Dermis blood vessel endothelial cell (primary cell): Measurements from ENCODE around the gene RAX2. TPM values are rescaled to one million over a fixed set of nuclear protein-coding genes. Genes with fewer than 3 reads are reported as not detected.
"Not testable (repeated sequence)": the region's sequence is repeated elsewhere in the genome, so short reads cannot be mapped to it uniquely, and the experiment has no call there.

ENCODE experiments used
- DNase-seq: peaks from one replicate; pipeline ENCODE4 v3.0.0; 2010
- total RNA-seq: library from RNA; depleted of rRNA; stranded (reverse); fragments of >200 nt; gene quantifications from 2 replicates; pipeline ENCODE4 v1.2.3, GENCODE V29; 2014

Gene RAX2
- total RNA-seq, 1 donor from 2014 or later = not detected

DNA sequence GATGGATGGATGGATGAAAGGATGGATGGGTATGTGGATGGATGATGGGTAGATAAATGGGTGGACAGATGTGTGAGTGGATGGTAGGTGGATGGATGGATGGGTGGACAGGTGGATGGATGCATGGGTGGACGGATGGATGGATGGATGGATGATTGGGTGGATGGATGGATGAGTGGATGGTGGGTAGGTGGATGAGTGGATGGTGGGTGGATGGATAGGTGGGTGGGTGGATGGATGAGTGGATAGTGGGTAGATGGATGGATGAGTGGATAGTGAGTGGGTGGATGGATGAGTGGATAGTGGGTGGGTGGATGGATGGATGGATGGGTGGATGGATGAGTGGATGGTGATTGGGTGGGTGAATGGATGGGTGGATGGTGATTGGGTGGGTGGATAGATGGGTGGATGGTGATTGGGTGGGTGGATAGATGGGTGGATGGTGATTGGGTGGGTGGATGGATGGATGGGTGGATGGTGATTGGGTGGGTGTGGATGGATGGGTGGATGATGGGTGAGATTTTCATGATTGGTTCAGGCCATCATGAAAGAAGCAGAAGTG is 4.5 kb upstream of the RAX2 start:
- DNase-seq = no peak

DNA sequence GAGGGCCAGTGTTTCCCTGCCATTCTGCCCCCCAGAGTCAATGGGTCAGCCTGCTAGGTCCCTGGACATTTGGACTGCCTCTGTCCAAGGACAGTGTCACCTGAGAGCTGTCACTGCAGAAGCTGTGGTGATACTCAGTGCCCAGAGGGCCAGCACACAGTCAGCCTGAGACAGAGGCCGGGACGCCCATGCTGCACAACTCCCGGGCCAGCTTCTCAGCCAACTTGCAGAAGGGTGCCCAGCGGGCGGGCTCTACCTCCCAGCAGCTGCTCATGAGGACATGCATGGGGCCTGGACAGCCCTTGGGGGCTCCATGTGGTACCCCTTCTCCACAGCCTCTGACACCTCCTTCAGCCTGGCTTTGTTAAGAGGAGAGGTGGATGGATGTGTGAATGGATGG is 3.8 kb upstream of the RAX2 start:
- no peak for DNase-seq

DNA sequence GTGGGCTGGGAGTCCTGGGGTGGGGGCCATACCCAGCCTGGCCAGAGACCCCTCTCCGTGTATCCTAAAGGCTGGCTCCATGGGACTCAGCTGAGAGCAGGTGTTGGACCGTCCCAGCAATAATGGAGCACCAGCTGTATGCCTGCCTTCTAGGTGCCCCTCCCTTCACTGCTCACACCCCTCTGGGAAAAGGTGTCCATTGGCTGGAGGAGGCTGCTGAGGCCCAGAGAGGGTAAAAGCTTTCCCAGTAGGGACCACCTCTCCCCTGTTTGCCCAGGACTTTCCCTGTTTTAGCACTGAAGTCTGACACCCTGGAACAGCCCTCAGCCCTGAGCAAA is 3.3 kb upstream of the RAX2 start:
- DNase-seq = no peak

DNA sequence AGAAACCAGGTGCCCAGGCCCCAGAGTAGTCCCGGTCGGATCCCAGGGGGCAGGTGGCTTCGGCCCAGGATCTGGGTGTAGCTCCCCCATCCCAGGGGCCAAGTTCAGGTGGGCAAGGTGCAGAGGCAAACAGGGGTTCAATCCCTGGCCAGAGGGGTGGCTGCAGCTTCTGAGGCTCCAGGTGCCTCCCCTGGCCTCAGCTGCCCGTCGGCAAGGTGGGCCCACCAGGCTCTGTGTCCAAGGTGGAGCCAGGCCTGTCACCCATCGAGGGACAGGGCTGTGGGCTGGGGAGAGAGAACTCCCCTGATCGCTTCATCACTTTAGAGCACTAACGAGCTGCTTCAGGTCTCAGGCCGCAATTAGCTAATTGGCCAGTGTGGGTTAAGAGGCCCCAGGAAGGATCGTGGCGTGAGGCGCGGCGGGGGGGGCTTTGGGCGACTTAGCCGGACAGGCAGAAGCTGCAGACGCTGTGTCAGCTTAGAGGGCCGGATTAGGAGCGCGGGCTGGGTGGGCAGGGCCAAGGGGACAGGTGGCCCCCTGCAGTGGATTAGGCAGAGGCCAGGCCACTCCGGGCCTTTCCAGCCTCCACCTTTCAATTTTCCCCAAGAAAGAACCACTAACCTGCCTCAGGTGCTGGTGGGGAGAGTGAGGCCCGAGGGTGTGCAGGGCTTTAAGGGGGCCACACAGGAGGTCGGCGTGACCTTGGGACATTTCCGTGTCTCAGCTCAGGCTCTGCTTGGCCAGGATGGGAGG is 2.8 kb upstream of the RAX2 start:
- DNase-seq = no peak

DNA sequence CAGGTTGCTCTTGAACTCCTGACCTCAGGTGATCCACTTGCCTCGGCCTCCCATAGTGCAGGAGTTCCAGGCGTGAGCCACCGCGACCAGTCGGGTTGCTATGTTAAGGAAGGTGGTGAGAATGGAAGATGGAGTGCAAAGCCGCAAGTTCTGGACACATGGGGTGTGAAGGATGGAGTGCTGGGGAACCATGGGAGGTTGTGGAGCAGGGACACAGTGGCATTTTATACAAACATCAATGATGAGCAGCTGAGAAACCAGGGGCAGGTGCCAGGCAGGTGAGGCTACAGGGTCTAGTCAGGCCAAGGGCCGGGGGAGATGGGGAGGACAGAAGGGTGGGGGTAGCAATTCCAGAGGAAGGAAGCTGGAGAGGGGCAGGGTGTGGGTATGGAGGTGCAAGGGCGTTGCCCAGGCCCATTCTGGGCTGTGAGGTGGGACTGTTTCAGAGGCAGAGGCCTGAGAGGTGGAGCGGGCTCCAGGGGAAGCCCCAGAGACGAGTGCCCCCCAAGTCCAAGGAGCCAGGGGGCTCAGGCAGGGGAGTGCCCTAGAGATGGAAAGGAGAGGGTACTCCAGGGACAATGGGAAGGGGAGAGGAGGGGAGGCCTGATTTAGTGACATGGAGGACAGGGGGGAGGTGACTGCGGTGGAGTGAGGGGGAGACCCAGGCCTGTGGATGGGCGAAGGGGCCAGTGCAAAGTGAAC is 1.9 kb upstream of the RAX2 start:
- no peak for DNase-seq

DNA sequence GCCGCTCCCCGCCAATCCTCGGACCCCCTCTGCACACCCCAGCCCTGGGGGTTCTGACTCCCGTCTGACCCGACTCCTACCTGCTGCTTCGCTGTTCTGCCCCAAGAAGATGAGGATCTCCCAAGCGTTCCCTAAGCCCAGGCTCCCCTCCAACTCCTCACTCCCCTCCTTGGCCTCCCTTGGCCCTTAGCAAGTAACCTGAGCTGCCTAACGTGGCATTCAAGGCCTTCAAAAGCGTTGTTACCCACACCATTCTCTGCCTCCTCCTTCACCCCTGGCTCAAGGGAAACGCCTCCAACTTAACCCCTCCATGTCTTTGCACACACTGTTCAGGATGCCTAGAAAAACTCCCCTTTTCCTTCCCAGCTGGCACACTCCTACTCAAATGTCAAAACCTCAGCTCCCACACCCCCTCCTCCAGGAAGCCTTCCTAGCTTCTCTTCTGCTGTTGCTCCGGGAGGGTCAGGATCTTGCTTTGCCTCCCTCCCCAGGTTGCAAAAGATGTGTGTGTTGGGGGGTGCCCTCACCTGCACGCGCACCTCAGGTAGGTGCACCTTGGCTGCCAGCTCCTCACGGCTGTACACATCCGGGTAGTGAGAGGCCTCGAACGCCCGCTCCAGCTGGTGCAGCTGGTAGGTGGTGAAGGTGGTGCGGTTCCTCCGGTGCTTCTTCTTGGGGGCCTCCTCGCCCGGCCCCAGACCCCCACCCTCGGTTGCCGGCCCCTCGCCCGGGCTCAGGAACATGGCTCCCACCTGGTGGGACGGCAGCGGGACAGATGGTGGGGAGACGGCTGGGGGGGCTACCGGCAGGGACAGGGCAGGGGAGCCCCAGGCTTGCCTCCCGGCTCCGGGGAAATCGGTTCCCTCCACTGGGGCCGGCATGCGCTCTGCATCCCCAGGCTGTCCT is 775 bp downstream of the RAX2 start:
- no peak for DNase-seq

DNA sequence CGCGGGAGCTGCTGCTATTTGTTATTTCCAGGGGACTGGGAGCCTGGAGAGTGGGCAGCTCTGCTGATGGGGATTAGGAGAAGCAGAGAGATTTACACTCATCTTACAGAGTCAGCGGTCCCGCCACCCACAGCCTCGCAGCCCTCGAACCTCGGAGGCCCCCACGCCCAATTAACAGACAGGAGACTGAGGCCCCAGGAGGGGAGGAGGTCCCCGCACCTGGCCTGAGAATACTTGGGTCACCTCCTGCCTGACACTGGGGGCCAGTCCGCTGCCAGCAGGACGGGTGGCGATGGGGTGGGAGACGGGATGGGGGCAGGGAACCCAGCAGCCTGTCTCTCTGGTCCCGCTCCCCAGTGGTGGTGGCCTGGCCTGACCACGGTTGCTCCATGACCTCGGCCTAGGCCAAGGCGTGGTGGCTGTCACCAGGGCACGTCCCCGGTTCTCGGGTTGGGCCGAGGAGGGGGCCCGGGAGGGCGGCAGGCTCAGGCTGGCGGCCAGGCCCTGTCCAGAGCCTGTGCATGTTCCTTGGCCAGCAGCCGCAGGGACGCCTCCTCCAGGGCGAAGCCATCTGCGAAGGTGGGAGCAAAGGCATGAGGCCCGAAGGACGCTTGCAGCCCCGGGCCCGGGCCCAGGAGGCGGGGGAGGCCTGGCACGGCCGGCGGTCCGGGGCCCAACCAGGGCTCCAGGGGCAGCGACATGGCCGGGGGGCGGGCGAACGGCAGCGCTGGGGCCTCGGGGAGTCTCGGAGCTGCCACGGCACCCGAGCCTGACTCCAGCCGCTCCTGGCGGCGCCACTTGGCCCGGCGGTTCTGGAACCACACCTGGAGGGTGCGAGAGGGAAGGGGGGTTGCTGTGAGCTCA is 1.7 kb downstream of the RAX2 start:
- no peak for DNase-seq

DNA sequence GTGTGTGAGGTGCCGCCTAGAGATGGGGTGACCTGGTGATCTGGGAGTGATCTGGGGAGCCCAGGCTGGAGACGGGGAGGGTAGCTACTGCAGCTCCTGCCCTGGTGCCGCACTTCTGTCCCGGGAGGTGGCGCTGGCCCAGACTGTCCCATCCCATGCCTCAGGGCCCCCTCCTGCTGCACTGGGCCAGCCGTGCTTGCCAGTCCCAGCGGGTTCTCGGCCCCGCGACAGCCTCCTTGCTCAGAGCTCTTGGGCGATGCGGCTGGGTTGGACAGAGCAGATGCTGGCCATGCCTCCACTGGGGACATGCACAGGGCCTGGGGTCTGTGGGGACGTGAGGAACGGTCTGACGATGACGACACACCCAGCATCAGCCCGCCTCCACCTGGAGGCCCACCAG is 2.5 kb downstream of the RAX2 start:
- no peak for DNase-seq

DNA sequence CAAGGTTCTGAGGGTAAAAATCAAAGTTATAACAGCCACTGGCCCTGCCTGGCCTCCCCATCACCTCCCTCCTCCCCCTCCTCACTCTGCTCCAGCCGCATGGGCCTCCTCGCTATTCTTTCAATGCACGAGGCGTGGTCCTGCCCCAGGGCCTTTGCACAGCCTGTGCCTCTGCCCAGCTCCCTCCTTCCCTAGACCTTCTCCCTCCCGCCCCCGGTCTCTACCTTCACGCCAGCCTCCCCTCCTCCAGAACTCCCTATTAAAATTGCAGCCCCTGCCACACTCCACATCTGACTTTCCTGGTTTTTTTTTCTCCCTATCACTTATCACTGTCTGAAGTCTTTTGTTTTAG is 3.3 kb downstream of the RAX2 start:
- no peak for DNase-seq

DNA sequence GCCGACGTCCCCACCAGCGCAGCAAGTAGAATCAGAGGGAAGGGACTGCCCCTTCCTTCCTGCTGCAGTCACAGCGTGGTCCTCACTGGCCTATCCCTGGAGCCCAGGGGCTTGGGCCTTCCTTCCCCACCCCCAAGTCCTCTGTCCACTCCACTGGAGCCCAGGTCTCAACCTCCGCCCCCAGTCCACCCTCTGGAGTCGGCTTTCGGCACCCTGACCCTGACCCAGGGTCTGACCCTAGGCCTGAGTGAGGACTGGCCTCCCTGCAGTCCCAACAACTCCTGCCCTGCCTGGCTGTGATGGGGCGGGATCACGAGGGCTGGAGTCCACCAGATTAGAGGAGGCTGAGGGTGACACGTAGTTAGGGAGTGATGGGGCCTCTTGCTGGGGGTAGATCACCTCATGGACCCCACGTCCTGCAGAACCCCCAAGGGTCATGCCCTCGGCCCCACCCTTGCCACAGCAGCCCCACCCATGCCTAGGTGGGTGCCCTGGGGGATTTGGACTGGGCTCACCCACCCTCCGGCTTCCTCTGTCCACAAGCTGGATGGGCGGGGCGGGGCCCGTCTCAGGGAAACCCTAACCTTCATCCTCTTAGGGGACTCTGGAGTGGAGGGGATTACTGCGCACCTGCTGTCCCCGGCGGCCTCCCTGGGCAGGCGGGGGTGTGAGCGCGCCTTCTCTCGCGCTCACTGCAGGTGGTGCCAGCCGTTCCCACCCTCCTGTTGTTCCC is 3.8 kb downstream of the RAX2 start:
- DNase-seq = peak; percentile 37

DNA sequence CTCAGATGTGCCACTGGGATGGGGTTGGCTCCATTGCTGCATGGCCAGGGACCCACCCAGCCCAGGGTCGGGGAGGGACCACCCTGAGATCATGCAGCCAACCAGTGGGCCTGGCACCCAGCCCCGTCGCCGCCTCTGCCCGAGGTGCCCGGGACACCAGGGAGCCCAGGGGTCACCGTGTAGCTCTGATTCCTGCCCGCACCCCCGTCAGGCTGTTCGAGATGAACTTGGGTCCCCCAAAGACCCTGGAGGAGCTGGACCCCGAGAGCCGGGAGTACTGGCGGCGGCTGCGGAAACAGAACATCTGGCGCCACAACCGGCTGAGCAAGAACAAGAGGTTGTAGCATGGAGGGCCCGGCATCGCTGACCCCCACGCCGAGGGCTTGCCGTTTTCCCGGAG is 5.0 kb downstream of the RAX2 start:
- DNase-seq = no peak

DNA sequence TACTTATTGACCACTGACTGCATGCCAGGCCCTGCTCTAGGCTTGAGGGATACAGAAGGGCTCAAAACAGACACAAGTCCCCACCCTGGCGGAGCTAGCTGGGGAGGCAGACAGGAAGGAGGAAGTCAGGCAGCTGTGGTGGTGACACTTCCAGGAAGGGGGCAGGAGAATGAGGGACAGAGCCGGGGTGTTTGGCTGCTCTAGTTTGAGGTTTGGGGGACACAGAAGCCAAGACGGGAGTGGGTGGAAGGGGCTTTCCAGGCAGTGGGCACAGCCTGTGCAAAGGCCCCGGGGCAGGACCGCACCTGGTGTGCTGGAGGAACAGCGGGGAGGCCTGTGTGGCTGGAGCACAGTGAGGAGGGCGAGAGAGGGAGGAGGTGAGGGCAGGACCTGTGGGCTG is 5.5 kb downstream of the RAX2 start:
- no peak for DNase-seq

DNA sequence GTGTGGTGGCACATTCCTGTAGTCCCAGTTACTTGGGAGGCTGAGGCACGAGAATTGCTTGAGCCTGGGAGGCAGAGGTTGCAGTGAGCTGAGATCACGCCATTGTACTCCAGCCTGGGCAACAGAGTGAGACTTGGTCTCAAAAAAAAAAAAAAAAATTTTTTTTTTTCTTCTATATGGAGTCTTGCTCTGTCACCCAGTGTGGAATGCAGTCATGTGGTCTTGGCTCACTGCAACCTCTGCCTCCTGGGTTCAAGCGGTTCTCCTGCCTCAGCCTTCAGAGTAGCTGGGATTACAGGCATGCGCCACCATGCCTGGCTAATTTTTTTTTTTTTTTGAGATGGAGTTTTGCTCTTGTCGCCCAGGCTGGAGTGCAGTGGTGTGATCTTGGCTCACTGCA is 6.3 kb downstream of the RAX2 start:
- DNase-seq = not testable (repeated sequence)

DNA sequence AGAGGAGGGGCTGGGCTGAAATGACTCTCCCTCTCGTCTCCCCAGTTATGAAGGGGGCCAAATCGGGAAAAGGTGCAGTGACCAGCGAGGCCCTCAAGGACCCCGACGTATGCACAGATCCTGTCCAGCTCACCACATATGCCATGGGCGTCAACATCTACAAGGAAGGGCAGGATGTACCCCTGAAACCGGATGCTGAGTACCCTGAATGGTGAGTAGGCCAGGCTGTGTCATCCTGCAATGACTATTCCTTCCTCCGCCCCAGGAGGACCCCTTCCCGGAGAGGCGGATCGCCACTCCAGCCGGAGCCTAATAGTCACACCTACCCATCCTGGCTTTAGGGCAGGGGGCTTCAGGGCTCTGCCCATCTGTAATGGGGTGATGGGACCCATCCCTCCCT is 6.9 kb downstream of the RAX2 start:
- DNase-seq = peak; percentile 47

DNA sequence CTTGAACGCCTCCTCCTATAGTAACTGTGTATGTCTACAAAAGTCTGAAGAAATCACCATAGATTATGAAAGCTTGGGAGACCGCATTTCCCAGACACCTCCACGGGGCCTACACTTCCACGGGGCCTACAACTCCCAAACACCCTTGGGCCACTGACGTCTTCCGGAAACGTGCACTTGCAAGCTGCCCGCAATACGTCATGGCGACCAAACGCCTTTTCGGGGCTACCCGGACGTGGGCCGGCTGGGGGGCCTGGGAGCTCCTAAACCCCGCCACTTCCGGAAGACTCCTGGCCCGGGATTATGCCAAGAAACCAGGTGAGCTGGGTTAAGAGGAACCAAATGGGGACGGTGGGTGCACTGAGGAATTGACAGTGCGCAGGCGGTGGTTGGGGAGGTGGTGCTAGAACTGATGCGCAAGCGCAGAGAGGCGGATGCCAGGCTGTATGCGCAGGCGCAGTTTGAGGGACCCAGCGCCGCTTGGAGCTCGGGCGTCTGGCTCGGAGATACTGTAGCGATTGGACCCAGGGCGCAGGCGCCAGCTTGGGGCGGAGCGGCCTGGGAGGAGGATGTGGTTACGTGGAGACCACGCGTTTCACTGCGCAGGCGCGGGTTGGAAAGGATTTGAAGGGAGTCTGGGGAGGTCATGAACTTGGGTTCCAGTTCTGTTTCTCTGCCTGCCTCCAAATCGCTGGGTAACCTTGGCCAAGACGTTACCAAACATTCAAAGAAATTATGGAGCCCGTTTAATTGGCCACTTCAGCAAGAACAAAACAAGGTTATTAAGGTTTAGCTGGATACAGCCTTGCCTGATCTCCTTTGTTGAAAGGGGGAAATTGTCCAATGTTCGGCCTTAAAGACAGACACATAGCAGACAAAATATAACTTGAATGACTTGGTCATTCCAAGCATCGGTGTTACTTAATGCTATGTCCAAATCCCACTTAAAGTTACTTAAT is 9.2 kb downstream of the RAX2 start, which contains the start of gene MRPL54:
MRPL54 (plus strand) TSS at position 182 of the 959 bp plus-strand sequence; CDS start at position 201, 19 bp downstream.
- peak; percentile 99 for DNase-seq

DNA sequence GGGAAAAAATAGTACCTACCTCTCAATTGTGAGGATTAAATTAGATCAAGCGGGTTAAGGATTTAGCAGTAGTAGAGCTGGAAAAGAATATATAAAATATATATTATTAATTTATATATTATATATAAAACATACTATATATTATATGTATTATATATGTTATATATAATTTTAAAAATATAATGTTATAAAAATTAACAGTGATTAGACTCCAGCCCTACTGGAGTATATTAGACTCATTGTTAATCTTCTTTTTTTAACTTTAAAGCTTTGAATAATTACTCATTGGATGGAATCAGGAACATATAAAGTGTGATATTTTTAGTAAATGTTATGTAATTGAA is 9.9 kb downstream of the RAX2 start:
- no peak for DNase-seq

DNA sequence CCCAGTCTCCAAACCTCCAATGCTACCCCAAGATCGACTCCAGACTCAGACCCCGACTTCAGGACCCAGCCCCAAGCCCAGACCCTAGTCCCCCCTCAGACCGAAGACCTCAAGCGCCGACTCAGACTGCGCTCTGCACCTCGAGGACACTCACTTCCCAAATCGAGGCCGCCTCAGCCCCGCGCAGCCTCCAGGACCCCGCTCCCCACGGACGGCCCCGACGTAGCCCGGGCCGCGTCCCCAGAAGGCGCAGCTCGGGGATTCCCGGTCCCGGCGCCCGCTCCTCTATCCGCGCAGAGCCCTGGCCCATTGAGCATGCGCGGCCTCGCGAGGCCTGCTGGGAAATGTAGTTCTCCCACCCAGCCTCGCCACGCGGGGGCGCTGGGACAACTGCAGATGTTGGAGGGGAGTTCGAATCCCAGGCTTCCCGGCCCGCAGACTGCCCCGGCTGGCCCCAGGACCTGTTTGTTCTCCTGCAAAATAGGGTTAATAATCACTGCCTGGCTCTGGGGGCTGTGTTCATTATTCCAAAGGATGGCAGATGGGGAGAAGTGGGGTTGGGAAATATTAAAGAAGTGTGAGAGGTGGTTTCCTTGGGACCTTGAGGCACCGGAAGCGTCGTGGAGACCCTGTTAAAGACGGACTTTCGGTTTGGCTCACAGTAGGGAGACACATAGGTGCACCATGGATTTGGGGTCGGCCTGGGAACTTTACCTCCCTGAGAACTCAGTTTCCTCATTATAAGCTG is 10.5 kb downstream of the RAX2 start, which contains the start of gene APBA3:
APBA3 (minus strand) TSS at position 311 of the 748 bp plus-strand sequence. CDS start 1,428 bp downstream, outside the sequence.
- DNase-seq = peak; percentile 93

DNA sequence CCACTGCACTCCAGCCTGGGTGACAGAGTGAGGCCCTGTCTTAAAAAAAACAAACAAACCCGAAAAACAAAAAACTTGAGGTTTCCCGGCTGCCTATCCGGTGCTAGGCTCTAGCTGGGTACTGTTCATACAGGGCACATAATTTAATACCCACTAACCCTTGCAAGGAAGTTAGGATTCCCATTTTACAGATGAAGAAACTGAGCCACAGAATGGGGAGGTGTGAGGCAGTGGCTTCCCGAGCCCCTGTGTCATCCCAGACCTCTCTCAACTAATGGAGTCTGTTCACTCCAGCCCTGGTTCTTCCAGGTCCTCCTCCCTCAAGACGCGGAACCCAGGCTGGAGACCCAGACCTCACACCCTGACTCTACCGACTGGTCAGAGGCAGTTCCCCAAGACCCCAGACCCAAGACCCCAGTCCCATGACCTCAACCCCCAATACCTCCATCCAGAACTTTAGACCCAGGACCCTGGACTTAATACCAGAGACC is 11.1 kb downstream of the RAX2 start:
- DNase-seq = peak; percentile 22
